ENCODE data around the gene CDC20. TPM values are rescaled to one million over a fixed set of nuclear protein-coding genes. Genes with fewer than 3 reads are reported as not detected.

CDC20 gene
- polyA plus RNA-seq, 3 donors: 0.08 to 0.10 TPM; not detected in 1

- H3K9me3 ChIP-seq (replicated peaks in 1 of 2; ENCODE audit: control insufficient read depth in 1 of 2, insufficient read depth in 1 of 2, low read length in 2 of 2): no peaks in the 10 kb centered on the region
- intact Hi-C loops (cut with micrococcal nuclease): no loop called here
- H3K9me3 Mint-ChIP-seq: no peaks in the 10 kb centered on the region
- H4K20me1 ChIP-seq (ENCODE audit: insufficient read depth, low read length): no peaks in the 10 kb centered on the region
- no peaks in the 10 kb centered on the region for H3K79me2 ChIP-seq (ENCODE audit: insufficient read depth, low read length)
- H3K27me3 Mint-ChIP-seq (ENCODE audit: low read depth in 3 of 3): peaks cover 0 to 4% (median 2%) of the 10 kb centered on the region in 3 donors
- H3K4me3 Mint-ChIP-seq: no peak overlapping the region
- no peak overlapping the region for H3K27ac Mint-ChIP-seq
- H3K9ac ChIP-seq (ENCODE audit: insufficient read depth, low read length, poor library complexity, severe bottlenecking): no peak overlapping the region
- H3K36me3 ChIP-seq (replicated peaks in 1 of 2; ENCODE audit: control insufficient read depth in 1 of 2, insufficient read depth in 2 of 2, low read length in 2 of 2): no peaks in the 10 kb centered on the region
- H3K27me3 ChIP-seq (ENCODE audit: control insufficient read depth in 2 of 2, insufficient read depth in 2 of 2, low read length in 2 of 2): no peaks in the 10 kb centered on the region
- no peak overlapping the region for H3K4me2 ChIP-seq (replicated peaks; ENCODE audit: extremely low read depth, low read length, poor library complexity, severe bottlenecking)
- no peak overlapping the region for H3K27ac ChIP-seq (ENCODE audit: low read depth in 1 of 2, low read length in 2 of 2)
- WGBS (ENCODE audit: insufficient coverage): 91% methylated on average over 3 of the region's 4 CpGs
- TF ChIP-seq, protein P1, sequence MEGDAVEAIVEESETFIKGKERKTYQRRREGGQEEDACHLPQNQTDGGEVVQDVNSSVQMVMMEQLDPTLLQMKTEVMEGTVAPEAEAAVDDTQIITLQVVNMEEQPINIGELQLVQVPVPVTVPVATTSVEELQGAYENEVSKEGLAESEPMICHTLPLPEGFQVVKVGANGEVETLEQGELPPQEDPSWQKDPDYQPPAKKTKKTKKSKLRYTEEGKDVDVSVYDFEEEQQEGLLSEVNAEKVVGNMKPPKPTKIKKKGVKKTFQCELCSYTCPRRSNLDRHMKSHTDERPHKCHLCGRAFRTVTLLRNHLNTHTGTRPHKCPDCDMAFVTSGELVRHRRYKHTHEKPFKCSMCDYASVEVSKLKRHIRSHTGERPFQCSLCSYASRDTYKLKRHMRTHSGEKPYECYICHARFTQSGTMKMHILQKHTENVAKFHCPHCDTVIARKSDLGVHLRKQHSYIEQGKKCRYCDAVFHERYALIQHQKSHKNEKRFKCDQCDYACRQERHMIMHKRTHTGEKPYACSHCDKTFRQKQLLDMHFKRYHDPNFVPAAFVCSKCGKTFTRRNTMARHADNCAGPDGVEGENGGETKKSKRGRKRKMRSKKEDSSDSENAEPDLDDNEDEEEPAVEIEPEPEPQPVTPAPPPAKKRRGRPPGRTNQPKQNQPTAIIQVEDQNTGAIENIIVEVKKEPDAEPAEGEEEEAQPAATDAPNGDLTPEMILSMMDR (IDR thresholded peaks at IDR 0.05): no peak
- DNase-seq: no peak
- no peaks in the 10 kb centered on the region for H3K36me3 Mint-ChIP-seq
- H3K4me1 ChIP-seq (ENCODE audit: control insufficient read depth in 1 of 2, insufficient read depth in 2 of 2, low read length in 2 of 2): peaks cover 0 to 2% of the 10 kb centered on the region in 2 donors
- peaks cover 7% of the 10 kb centered on the region for H3K4me1 Mint-ChIP-seq
- H3K4me3 ChIP-seq (replicated peaks in 1 of 3; ENCODE audit: low read depth in 2 of 3, low read length in 3 of 3): no peak overlapping the region
- H2AFZ ChIP-seq (ENCODE audit: insufficient read depth, low read depth, low read length, poor library complexity, severe bottlenecking): no peak overlapping the region
These were observed 40.0 kb upstream of the CDC20 start for GRCh38 chr1:43318831-43319230.

DNA sequence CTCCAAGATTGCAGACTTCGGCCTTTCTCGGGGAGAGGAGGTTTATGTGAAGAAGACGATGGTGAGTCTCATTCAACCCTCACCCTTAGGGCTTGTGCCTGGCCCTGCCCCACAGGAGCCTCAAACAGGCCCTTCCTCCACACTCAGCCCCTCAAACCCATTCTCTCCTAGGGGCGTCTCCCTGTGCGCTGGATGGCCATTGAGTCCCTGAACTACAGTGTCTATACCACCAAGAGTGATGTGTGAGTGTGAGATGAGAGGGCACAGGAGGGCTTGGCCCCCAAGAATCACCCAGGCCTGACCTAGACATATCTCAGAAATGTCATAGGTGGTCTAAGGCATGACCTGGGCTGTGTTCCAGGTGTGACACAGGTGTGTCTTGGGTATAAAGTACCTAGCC is 39.5 kb upstream of the CDC20 start:
- DNase-seq: no peak
- Histone ChIP-seq H3K27ac (ENCODE audit: low read depth in 1 of 2, low read length in 2 of 2) (no peak overlapping the region), H3K9ac (ENCODE audit: insufficient read depth, low read length, poor library complexity, severe bottlenecking) (no peak overlapping the region), H2AFZ (ENCODE audit: insufficient read depth, low read depth, low read length, poor library complexity, severe bottlenecking) (no peak overlapping the region), H3K27me3 (ENCODE audit: control insufficient read depth in 2 of 2, insufficient read depth in 2 of 2, low read length in 2 of 2) (no peaks in the 10 kb centered on the region), H3K4me1 (ENCODE audit: control insufficient read depth in 1 of 2, insufficient read depth in 2 of 2, low read length in 2 of 2) (peaks cover 0 to 2% of the 10 kb centered on the region in 2 donors), H3K79me2 (ENCODE audit: insufficient read depth, low read length) (no peaks in the 10 kb centered on the region), H3K9me3 (replicated peaks in 1 of 2; ENCODE audit: control insufficient read depth in 1 of 2, insufficient read depth in 1 of 2, low read length in 2 of 2) (no peaks in the 10 kb centered on the region), H3K4me2 (replicated peaks; ENCODE audit: extremely low read depth, low read length, poor library complexity, severe bottlenecking) (no peak overlapping the region), H3K36me3 (replicated peaks in 1 of 2; ENCODE audit: control insufficient read depth in 1 of 2, insufficient read depth in 2 of 2, low read length in 2 of 2) (no peaks in the 10 kb centered on the region), H4K20me1 (ENCODE audit: insufficient read depth, low read length) (no peaks in the 10 kb centered on the region), H3K4me3 (replicated peaks in 1 of 3; ENCODE audit: low read depth in 2 of 3, low read length in 3 of 3) (no peak overlapping the region)
- Mint-ChIP-seq H3K27me3 (ENCODE audit: low read depth in 3 of 3) (peaks cover 0 to 4% (median 2%) of the 10 kb centered on the region in 3 donors), H3K27ac (no peak overlapping the region), H3K9me3 (no peaks in the 10 kb centered on the region), H3K36me3 (no peaks in the 10 kb centered on the region), H3K4me1 (peaks cover 7% of the 10 kb centered on the region), H3K4me3 (no peak overlapping the region)
- WGBS (ENCODE audit: insufficient coverage): no CpG with 5 or more reads among the region's 5 CpGs
- TF ChIP-seq, protein P1 (IDR thresholded peaks at IDR 0.05): no peak
- intact Hi-C loops (cut with micrococcal nuclease): no loop called here
